Bronchial epithelial cell (primary cell): Measurements from ENCODE around the gene RBM20. TPM values are rescaled to one million over a fixed set of nuclear protein-coding genes. Genes with fewer than 3 reads are reported as not detected.

ENCODE experiments used
- DNase-seq: peaks from one replicate; pipeline ENCODE4 v3.0.0-alpha.2; 2010; ENCODE audit warnings: low read depth
- FAIRE-seq: peaks from 2 replicates; lab custom pipeline; 2011; peaks lifted over from hg19 to GRCh38; lab: Jason Lieb, UNC
- H3K27me3 ChIP-seq: 2 replicates; pipeline ENCODE4 v1.5.1; 2011; ENCODE audit warnings: low read length; ENCODE audit not compliant: control insufficient read depth, insufficient read depth
- H3K36me3 ChIP-seq: 2 replicates; pipeline ENCODE4 v1.5.1; 2011; ENCODE audit warnings: low read length; ENCODE audit not compliant: control insufficient read depth, insufficient read depth
- H3K4me3 ChIP-seq: 2 replicates; pipeline ENCODE4 v1.5.1; 2011; ENCODE audit warnings: mild to moderate bottlenecking, low read depth, low read length, control low read depth
- total RNA-seq: library from RNA; depleted of rRNA; stranded (reverse); fragments of >200 nt; gene quantifications from 2 replicates; pipeline ENCODE4 v1.2.1, GENCODE V29; 2014
- TF ChIP-seq, protein P1 (sequence below): IDR thresholded peaks from 2 replicates; pipeline ENCODE4 v1.5.1; 2011; ENCODE audit warnings: mild to moderate bottlenecking, moderate library complexity, low read length, control low read depth, inconsistent platforms; ENCODE audit not compliant: insufficient read depth, severe bottlenecking

Gene RBM20
- total RNA-seq, 1 donor from 2014 or later, result not detected

DNA sequence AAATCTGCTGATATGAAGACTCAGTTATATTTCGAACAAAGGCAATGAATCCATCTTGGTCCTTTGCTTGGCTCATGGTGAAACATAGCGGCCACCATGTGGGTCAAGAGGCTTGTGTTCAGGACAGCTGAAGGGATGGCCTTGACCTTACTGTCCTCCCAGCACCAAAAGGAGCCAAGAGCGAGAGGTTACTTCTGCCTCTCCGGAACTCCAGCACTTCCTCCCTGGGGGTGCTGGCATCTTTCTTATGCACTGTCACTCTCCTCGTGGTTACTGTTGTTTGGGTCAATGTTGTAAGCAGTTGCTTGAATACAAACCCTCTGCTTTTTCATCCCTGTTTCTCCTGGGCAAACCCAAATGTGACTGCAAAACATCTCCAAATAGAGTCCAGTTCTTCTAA, 100.6 kb downstream of the RBM20 start:
- DNase-seq, result no peak
- Histone ChIP-seq H3K27me3 (no peaks in the 10 kb centered on the region), H3K4me3 (no peak overlapping the region), H3K36me3 (no peaks in the 10 kb centered on the region)
- no peak for FAIRE-seq
- TF ChIP-seq, protein P1, sequence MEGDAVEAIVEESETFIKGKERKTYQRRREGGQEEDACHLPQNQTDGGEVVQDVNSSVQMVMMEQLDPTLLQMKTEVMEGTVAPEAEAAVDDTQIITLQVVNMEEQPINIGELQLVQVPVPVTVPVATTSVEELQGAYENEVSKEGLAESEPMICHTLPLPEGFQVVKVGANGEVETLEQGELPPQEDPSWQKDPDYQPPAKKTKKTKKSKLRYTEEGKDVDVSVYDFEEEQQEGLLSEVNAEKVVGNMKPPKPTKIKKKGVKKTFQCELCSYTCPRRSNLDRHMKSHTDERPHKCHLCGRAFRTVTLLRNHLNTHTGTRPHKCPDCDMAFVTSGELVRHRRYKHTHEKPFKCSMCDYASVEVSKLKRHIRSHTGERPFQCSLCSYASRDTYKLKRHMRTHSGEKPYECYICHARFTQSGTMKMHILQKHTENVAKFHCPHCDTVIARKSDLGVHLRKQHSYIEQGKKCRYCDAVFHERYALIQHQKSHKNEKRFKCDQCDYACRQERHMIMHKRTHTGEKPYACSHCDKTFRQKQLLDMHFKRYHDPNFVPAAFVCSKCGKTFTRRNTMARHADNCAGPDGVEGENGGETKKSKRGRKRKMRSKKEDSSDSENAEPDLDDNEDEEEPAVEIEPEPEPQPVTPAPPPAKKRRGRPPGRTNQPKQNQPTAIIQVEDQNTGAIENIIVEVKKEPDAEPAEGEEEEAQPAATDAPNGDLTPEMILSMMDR, result no peak

DNA sequence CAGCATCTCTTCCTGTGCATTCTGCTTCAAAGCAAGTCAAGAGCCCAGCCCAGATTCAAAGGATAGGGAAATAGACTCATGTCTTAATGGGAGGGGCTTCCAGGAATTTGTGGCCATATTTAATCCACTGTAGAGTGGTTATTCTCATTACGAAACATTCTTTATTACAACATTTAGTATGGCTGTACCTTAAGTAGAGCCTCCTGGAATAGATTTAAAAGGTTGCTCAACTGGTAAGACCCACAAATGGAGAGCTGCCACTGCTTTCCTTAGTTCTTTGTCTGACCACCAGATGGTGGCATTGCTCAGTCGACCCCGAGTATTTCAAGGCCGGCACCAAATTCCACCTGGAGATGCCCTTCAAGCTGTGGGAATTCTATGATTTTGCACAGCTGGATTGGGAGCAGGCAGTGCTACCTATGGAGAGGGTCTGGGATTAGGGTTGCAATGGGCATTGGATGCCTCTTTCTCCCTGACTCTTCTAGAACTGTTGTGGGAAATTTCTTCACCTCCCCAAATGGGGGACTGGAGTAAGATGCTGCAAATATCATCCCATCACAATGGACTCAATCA, 102.2 kb downstream of the RBM20 start:
- H3K36me3 ChIP-seq, result no peaks in the 10 kb centered on the region
- peak; percentile 88 for DNase-seq
- FAIRE-seq, result no peak
- no peak overlapping the region for H3K4me3 ChIP-seq
- TF ChIP-seq, protein P1, result peak; percentile 72
- no peaks in the 10 kb centered on the region for H3K27me3 ChIP-seq

DNA sequence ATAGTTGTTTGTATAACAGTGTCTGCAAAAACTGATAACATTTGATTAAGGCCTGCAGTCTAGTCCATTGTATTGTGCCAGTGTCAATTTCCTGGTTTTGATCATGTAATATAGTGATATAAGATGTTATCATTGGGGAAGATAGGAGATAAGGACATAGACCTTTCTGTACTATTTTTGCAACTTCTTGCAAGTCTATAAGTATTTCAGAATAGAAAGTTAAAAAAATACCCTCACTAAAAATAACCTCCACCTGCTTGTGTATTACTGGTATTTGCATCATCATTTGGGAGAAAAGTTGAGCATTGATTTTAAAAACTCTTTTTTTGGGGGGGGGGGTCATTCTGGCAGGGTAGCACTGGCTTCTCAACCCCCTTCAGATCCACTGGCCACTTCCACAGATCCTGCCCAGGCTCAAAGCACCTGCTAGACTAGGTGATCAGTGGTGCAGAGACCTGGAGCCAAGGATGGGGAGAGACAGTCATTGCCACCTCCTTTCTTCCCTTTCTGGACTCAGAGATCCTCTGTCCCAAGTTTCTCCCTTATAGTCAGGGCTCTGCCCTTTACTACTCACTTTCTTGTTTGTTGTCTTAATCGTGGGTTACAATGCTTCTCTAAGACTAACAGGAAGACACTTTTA, 103.0 kb downstream of the RBM20 start:
- no peak overlapping the region for H3K4me3 ChIP-seq
- H3K27me3 ChIP-seq, result no peaks in the 10 kb centered on the region
- H3K36me3 ChIP-seq, result no peaks in the 10 kb centered on the region
- TF ChIP-seq, protein P1, result no peak
- no peak for DNase-seq
- FAIRE-seq, result no peak

DNA sequence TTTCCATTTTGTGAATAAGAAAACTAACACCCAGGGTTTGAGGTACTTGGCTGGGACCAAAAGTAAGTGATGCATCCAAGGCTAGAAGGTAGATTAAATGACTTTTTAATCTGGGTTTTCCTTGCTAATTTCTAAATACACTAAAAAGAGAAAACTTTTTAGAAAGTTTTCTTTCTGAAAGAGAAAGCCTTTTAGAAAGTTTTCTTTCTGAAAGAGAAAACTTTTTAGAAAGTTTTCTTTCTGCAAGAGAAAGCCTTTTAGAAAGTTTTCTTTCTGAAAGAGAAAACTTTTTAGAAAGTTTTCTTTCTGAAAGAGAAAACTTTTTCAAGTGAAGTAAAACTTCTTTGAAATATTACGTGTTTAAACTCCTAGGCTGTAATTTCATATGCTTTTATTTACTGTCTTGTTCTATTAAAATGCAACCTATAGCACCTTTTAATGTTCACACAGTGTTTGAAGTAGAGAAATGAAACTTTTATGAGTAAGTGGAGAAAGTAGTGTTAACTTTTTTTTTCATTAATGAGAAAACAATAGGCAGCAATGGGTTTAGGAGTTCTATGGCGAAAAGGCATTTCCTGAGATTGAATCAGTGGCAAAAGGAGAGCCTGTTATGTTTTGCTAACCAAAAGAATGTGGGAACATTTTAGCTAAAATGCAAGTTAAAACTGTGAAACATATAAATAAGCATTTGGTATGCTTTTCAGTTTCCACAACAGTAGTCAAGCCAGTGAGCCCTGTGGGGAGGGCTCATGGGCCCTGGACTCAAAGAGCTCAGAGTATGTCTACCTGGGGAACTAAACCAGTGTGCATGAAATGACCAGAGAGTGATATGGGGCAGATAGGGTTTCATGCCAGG, 103.7 kb downstream of the RBM20 start:
- Histone ChIP-seq H3K4me3 (no peak overlapping the region), H3K36me3 (no peaks in the 10 kb centered on the region), H3K27me3 (no peaks in the 10 kb centered on the region)
- DNase-seq, result no peak
- FAIRE-seq, result no peak
- TF ChIP-seq, protein P1, result no peak

DNA sequence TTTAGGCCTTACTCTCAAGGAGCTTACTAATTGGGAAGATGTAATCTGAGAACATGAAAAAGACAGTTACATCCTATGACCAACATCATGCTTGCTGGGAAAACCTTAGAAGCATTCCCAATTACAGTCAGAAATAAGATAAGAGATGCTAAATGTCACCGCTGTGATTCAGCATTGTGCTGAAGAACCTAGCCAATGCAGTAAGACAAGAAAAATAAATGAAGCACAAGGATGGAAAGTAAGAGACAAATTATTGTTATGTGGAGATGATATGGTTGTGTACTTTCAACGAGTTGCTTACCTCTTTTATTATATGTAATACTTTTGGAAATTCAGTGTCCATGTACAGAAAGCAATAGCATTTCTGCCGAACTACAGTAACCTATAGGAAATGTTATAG, 104.8 kb downstream of the RBM20 start:
- FAIRE-seq (no peak), DNase-seq (no peak)
- H3K36me3 ChIP-seq, result no peaks in the 10 kb centered on the region
- TF ChIP-seq, protein P1, result no peak
- no peak overlapping the region for H3K4me3 ChIP-seq
- no peaks in the 10 kb centered on the region for H3K27me3 ChIP-seq
